Measurements from ENCODE around the gene PRTFDC1.

DNA sequence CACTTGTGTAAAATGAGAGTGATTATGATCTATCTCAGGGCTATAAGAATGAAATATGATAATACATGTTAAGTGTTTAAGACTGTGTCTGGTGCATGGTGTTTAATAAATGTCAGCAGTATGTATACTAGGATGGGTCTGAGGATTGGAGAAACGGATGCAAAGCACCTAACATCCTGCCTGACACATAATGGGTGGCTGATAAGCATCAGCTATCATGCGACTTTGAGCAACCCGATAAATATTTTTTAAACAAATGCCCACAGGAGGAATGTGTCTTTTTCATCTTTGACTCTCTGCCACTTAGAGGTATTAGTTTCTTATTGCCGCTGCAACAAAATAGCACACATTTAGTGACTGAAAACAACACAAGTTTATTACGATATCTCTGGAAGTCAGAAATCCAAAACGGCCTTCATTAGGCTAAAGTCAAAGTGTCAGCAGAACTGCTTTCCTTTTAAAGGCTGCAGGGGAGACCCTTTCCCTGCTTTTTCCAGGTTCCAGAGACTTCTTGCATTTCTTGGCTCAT lies 135.5 kb downstream of the PRTFDC1 start:
- TF ChIP-seq, protein P1, sequence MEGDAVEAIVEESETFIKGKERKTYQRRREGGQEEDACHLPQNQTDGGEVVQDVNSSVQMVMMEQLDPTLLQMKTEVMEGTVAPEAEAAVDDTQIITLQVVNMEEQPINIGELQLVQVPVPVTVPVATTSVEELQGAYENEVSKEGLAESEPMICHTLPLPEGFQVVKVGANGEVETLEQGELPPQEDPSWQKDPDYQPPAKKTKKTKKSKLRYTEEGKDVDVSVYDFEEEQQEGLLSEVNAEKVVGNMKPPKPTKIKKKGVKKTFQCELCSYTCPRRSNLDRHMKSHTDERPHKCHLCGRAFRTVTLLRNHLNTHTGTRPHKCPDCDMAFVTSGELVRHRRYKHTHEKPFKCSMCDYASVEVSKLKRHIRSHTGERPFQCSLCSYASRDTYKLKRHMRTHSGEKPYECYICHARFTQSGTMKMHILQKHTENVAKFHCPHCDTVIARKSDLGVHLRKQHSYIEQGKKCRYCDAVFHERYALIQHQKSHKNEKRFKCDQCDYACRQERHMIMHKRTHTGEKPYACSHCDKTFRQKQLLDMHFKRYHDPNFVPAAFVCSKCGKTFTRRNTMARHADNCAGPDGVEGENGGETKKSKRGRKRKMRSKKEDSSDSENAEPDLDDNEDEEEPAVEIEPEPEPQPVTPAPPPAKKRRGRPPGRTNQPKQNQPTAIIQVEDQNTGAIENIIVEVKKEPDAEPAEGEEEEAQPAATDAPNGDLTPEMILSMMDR (IDR thresholded peaks at IDR 0.05; ENCODE audit: low read length): no peak
- no peak for TF ChIP-seq EZH2phosphoT487 (IDR thresholded peaks at IDR 0.05; ENCODE audit: low read length)
